HG03558 (cell line): ENCODE data around the gene SERINC5.
"Not testable (repeated sequence)": the region's sequence is repeated elsewhere in the genome, so short reads cannot be mapped to it uniquely, and the experiment has no call there.

Source experiments
- ATAC-seq: cut with Tn5 transposase; IDR thresholded peaks from one replicate; pipeline ENCODE4 v1.9.1; 2021; ENCODE audit warnings: moderate number of reproducible peaks; ENCODE audit not compliant: unreplicated experiment; ENCODE audit errors: extremely low read depth

SERINC5 gene

DNA sequence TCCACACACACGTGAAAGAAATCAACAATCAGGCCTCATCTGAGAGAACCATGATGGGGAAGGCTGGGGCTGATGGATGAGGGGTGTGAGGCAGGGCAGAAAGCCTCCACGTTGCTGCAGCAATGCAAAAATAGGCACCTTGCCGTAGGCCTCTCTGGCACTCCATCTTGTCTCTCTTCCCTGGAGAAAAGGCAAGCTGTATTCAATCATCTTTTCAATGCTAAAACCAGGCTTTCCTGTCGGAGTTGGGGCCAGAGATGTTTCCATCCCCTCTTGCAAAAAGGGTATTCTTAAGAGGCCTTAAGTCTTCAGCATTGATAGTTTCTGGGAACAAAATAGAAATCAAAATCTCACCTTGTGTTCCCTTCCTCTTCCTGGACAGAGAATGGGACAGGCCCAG, 139.8 kb downstream of the SERINC5 start:
- ATAC-seq = no peak

GRCh38 chr5:80114860-80115259, 141.0 kb downstream of the SERINC5 start:
- ATAC-seq = no peak

DNA sequence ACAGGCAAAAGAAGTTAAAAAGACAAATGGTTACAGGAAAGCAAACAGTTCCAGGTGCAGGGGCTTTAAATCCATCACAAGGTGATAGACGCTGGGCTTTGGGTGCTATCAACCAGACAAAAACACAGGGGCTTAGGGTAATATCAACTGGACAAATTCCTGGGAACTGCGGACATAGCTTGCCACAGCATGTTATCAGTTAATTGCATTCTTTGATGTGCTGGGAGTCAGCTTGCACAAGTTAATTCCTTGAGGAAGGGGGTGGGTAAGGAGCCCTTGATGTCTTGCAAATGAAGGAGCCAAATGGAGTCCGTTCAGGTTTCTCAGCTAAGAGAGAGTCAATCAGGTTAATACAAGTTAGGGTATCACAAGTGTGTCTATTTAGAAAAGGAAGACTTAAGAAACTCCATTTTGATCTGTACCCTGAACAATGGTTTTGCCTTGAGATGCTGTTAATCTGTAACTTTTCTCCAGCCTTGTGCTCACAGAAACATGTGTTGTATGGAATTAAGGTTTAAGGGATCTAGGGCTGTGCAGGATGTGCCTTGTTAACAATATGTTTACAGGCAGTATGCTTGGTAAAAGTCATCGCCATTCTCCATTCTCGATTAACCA, 144.4 kb downstream of the SERINC5 start:
- ATAC-seq = not testable (repeated sequence)

GRCh38 chr5:80109646-80110478, 146.0 kb downstream of the SERINC5 start:
- ATAC-seq = no peak

GRCh38 chr5:80106916-80107315, 148.9 kb downstream of the SERINC5 start:
- ATAC-seq = no peak

DNA sequence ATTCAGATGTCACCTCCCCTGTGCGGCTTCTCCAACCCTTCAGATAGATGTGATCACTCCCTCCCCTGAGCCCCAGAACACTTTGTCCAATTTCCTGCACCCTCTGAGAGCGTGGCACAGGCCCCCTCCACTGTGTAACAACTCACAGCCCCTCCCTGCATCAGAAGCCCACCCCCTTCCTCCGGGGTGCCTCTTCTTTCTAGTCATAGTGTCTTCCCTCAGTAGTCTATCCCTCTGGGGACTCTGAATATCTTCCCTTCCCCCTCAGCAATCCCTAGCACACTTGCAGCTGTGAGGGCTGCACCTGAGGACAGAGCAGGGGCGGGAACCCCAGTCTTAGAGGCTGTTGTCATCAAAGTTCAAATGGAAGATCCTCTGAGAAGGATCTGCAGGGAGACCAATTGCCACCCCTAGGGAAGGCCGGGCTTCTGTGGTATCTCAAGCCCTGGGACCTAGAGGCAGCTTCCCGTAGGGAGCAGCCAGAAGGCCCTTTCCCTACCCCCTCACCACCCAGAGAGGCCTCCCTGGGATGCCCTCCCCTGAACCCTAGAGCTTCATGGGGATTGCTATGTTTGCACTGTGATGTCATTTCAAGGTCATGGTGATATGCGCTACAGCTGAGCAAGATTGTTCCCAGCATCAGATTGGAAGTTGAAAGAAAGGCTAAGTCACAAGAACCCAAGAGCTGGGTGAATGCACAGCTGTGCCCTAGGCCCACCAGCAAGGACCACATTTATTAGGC, 150.0 kb downstream of the SERINC5 start:
- ATAC-seq = no peak

GRCh38 chr5:80103371-80103770, 152.5 kb downstream of the SERINC5 start:
- ATAC-seq = no peak

- ATAC-seq = no peak
Observed at GRCh38 chr5:80101993-80102392, 153.9 kb downstream of the SERINC5 start.

- ATAC-seq = no peak
Observed at GRCh38 chr5:80097451-80097850, 158.4 kb downstream of the SERINC5 start.

GRCh38 chr5:80094236-80094738, 161.6 kb downstream of the SERINC5 start:
- ATAC-seq = no peak

- ATAC-seq = no peak
Observed at GRCh38 chr5:80093796-80094195, 162.1 kb downstream of the SERINC5 start.

DNA sequence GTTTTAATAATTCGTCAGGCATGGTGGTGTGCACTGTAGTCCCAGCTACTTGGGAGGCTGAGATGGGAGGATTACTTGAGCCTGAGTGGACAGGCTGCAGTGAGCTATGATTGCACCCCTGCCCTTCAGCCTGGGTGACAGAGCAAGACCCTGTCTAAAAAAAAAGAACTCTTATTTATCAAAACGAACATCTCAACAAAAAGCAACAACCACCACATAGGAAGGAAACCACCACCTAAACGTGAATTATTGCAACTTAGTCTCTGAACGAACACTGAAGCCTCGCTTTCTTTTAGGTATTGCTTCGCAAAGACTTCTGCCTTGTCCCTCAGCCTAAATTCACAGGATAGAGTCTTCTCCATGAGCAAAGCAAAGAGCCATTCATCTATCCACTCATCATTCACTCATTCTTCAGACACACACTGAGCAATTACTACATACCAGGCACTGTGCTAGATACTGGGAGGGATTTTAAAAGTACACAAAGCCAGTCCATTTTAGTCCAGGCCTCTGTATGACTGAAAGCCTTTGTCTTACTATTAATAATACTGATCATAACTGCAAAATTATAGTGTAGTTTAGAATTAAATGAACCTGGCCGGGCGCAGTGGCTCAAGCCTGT, 163.3 kb downstream of the SERINC5 start:
- no peak for ATAC-seq

DNA sequence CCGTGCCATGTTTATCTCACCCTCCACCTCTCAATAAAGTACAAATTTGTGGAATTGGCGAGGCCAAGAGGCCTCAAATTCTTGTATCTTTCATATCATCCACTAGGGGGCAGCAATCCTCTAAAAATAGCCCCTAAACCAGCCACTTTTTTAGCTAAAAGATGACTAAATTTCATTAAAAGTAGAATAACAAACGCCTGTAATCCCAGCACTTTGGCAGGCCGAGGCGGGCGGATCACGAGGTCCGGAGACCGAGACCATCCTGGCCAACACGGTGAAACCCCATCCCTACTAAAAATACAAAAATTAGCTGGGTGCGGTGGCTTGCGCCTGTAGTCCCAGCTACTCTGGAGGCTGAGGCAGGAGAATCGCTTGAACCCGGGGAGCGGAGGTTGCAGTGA, 164.1 kb downstream of the SERINC5 start:
- not testable (repeated sequence) for ATAC-seq

DNA sequence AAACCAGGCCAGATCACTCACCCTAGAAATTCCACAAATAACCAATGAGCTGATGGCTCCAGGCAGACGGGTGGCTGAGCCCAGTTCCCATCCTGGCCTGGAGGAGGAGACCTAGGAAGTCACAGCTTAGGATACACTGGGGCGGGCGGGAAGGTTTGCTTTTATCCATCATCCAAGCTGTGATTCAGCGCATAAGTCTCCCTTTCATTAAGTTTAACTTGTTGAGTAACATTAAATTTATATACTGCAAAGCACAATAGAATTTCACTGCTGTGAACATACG, 165.0 kb downstream of the SERINC5 start:
- no peak for ATAC-seq

GRCh38 chr5:80083101-80083890, 172.6 kb downstream of the SERINC5 start:
- ATAC-seq = no peak

DNA sequence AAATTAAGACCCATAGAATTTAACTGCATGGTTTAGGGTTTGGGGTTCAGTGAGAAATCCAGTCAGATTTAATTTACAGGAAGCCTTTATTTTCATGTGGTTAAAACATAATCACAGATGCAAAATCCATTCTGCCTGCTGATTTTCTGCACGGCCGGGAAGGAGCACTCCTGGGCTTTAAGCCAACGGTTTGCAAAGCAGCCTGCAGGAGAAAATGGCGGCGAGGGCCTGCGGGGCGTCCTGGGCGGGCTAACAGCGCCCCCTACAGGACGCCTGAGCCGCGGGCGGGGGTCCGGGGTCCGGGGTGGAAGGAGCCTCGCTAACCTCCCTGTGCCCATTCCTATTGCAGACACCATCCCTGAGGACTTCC, 173.1 kb downstream of the SERINC5 start:
- no peak for ATAC-seq

DNA sequence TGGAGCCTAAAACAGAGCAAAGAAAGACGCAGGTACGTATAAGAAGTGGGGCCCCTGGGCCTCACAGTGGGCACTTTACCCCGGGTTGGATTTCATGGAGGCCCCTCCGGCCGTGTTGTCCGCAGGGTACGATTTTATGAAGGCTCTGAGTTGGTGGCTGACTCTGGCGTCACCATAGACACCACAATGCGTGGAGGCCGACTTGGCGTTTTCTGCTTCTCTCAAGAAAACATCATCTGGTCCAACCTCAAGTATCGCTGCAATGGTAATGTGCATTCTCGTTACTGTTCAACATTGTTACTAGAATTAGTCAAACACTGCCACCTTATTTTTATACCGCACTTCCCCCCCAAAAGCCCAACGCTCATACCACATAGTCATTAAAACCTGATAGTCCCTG, 173.6 kb downstream of the SERINC5 start:
- no peak for ATAC-seq

- no peak for ATAC-seq
Observed at GRCh38 chr5:80078921-80079320, 176.9 kb downstream of the SERINC5 start.

- no peak for ATAC-seq
Observed at GRCh38 chr5:80077051-80077714, 178.7 kb downstream of the SERINC5 start.
